Activated CD8-positive, alpha-beta memory T cell treated with anti-CD3 and anti-CD28 coated beads, Interleukin-2, amount 50 U/mL, for 24 hours (primary cell): Measurements from ENCODE around the gene RXFP2.

Experiments
- DNase-seq: peaks from one replicate; pipeline ENCODE4 v3.0.0-alpha.2; 2020; ENCODE audit errors: extremely low read depth

The RXFP2 gene

DNA sequence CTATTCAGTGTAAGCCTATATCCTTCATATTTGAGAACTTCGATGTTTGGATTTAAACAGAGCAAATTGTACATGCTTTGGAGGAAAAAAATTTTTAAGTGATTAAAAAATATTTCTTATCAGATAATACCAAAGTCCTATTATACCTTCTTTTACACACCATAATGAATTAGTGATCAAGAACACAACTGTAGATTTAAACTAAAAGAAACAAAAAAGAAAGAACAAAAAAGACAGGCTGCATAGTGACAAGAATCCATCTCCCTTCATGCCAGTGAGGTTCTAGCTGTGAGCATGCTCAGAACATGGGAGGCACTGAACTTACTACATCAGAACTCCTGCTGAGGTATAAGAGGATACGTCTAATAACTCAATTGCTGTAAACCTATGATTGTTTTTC, at the start of gene RXFP2:
Gene RXFP2 (plus strand): TSS at position 301 of the 400 bp plus-strand sequence. CDS start 87 bp downstream, at position 388.
- no peak for DNase-seq

GRCh38 chr13:31697290-31697689, 42.0 kb upstream of the RXFP2 start:
- DNase-seq: no peak

DNA sequence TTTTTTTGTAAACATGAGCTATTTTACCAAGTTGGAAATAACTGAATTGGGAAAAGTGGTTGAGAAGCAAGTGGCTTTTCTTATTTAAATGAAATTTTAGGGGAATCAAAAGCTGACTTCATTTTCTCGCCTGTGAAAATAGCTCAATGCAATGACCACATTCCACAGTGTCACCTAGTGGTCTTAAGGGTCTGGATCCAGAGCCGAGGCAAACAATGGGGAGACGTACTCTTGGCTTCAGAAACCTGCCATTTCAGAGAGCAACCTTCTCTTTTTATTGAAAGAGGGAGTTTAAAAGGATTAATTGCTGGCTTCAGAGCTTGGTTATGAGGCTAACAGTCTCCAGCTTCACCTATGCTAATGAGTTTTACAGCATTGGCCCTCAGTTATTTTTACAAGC, 39.7 kb upstream of the RXFP2 start:
- no peak for DNase-seq

DNA sequence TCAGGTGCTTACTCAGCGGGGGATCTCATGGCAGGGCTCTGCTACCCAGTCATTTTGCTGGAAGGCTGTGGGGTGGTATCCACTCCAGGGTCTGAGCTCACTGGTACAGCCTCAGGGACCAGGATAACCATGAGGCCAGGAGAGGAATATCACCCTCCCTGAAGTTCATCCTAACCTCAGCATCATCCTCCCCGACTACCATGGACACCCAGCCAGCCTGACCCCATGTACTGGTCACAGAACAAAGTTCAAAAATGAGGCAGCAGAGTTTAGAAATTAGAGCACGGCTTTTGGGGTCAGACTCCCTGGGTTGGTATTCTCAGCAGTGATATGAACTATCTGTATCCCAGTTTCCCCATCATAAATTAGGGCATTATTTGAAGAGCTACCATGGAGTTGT, 35.5 kb upstream of the RXFP2 start:
- no peak for DNase-seq

DNA sequence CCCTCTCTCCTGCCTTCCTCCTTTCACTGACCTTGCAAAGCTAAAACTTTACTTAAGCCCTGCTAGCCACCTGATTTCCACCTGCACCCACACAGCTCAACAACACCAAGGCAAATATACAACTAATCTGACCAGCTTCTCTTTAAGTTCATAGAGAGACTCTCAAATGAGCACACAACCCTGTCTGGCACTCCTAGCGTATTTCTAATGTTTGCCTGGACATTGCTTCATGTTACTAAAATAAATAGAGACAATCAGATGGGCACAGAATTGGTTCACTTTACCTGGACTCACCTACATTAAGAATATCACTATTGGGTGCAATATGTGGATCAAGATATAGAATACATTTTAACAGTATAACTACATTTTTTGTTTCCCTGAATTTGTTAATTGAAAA, 33.2 kb upstream of the RXFP2 start:
- DNase-seq: no peak

- no peak for DNase-seq
Observed at GRCh38 chr13:31717583-31717982, 21.7 kb upstream of the RXFP2 start.

- no peak for DNase-seq
Observed at GRCh38 chr13:31719214-31719613, 20.1 kb upstream of the RXFP2 start.

DNA sequence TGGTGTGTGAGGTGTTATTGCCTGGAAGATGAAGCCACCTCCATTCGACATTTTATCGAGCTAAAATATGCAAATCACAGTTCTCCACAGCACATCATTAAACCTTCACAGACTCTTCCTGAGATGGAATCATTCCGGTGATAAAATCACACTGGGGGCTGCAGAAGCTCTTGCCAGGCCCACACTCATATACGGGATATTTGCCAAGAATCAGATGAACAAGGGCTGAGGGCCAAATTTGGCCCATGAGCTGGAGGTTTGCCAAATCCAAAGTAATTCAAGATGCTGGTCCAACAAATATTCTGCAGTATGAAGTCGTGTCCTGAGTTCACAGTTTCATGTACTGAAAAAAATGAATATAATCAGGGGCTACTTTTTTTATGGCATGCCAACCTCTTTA, 16.7 kb upstream of the RXFP2 start:
- DNase-seq: no peak

GRCh38 chr13:31725841-31726240, 13.5 kb upstream of the RXFP2 start:
- no peak for DNase-seq

DNA sequence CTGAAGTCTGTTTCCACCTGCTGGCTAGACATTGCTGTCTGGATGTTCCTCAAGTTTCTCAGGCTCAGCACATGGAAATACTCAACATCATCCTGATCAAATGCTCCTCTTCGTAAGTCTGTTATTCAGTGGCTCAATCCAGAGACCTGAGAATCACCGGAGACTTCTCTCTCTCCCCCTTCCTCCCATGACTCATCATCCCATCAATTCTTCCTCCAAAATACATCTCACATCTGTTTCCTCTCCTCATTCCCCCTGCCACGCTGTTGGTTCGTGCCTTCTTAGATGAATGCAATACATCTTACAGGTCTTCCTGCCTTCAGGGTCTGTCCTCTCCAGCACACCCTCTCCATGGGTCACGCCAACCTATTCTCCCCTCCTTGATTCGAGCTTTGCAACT, 7.4 kb upstream of the RXFP2 start:
- DNase-seq: no peak

- DNase-seq: no peak
Observed at GRCh38 chr13:31733066-31733465, 6.3 kb upstream of the RXFP2 start.

DNA sequence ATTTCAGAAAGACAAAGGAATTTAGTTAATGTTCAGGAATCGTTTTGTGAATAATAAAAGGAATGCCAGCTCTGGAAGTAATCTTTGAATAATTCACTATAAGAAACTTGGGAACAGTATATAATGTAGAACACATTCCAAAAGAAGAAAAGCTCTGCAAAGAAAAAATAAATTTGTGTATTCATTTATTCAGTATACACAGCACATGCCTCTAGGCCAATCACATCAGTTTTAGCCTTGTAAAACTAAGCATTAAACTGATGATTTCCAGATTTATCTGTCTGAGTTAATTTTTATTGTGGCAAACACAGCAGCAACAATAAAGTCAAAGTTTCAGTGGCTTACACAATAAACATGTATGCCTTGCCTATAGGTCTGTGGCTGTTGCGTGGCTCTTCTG, 5.7 kb upstream of the RXFP2 start:
- no peak for DNase-seq

GRCh38 chr13:31742097-31742734, 2.9 kb downstream of the RXFP2 start:
- DNase-seq: peak; percentile 31

GRCh38 chr13:31747291-31747690, 8.0 kb downstream of the RXFP2 start:
- DNase-seq: no peak

DNA sequence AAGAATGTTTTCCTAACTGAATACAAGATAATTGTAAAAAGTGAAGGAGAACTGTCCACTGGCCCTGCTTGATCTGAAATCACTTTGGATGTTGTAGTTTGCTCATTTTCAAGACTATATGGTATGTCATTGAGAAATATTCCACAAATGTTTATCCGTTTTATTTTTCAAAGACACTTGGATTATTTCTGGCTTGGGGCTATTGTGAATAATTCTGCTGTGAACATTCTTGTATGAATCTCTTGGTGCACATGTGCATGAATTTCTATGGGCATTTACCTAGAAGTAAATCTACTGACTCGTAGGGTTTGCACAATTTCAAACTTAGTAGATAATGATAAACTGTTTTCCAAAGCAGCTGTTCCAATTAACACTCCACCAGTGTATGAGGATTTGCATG, 8.6 kb downstream of the RXFP2 start:
- no peak for DNase-seq

GRCh38 chr13:31749929-31750328, 10.6 kb downstream of the RXFP2 start:
- no peak for DNase-seq

- no peak for DNase-seq
Observed at GRCh38 chr13:31755211-31755610, 15.9 kb downstream of the RXFP2 start.

DNA sequence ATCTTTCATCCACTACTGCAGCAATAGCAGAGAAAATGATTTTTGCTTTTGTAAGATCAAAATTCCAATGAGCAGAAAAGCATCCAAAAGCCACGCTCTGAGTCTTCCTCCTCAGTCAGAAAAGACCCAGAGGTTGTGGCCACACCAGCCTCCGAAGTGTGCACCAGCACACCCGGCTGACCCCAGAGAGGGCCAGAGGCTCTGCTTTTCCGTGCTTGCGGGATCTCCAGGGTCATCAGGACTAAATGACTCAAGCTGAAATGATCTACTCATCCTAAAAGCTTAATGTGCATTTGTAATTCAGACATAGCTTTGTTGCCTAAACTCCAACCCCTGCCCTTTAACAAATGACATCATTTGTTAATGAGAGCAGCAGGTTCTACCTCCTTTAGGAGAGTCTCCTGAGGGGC, 16.5 kb downstream of the RXFP2 start:
- DNase-seq: no peak

DNA sequence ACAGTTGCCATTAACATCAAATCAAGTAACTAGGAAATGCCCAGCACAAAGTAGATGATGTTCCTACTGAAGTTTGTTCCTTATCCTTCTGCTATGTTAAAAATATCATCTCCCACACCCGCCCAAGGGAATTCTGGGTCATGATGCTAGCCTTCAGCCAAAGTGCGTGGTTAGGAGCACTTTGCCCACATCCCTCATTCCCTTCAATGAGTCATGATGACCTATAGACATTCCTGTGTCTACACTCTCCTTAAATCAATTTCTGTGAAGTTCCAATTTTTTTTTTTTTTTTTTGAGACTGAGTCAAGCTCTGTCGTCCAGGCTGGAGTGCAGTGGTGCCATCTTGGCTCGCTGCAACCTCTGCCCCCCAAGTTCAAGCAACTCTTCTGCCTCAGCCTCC, 17.0 kb downstream of the RXFP2 start:
- no peak for DNase-seq

DNA sequence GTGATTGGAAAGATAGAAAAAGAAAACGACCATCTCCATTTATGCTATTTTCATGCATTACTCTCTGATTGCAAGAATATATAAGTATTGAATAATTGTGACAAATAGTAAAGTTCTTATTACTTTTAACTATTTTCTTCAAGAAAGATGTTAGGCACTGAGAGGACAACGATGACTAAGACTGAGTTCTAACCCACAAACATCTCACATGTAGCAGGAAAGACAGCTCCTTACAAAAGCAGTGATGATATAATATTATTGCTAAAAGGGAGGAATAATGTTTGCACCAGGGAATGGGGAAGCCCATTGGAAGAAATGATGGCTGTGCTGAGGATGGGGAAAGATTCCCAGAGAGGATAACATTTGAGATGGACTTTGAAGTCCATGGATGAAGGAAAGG, 22.6 kb downstream of the RXFP2 start:
- no peak for DNase-seq

DNA sequence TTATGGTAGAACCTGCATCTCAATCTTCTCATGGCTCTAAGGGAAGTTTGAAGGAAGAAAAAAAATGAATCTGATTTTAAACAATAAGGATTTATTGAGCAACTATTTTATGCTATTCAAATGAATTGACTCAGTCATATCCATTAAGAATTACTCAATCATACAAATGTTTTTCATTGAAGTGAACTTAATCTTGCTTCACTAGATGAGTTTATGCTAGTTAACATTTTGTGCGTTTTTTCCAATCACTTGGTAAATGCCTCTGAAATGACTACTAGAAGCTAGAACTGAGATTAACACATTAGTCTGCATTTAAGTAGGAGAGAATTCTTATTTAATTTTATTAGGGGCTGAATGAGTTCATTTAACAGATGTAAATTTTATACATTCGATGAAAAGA, 25.2 kb downstream of the RXFP2 start:
- DNase-seq: no peak

DNA sequence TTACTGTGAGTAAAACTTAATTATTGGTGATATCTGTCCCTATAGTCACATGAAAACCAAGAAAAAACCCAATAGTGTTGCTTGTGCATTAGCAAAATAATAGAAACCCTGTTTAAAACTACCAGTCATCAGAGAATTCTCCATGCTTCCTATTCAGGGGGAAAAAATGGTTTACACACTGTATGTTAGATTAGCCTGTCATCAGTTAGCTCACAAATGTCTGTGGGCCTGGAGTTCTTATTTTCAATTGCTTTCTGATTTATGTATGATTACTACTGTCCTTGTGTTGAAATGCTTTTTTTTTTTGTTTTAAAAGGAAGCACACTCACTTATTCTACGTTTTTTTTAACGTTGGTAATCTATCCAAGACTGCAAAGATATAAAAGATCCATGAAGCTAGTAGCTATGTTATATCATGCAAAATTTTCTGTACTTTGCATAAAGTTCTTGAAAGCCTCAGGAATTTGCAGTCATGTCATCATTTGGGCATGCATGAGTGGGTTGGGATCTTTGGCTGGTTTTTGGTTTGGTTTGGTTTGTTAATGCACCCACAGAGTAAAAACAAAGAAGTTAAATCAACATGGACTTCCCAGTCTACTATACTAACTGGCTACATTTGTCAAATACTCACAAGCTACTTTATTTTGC, 25.9 kb downstream of the RXFP2 start:
- DNase-seq: no peak

DNA sequence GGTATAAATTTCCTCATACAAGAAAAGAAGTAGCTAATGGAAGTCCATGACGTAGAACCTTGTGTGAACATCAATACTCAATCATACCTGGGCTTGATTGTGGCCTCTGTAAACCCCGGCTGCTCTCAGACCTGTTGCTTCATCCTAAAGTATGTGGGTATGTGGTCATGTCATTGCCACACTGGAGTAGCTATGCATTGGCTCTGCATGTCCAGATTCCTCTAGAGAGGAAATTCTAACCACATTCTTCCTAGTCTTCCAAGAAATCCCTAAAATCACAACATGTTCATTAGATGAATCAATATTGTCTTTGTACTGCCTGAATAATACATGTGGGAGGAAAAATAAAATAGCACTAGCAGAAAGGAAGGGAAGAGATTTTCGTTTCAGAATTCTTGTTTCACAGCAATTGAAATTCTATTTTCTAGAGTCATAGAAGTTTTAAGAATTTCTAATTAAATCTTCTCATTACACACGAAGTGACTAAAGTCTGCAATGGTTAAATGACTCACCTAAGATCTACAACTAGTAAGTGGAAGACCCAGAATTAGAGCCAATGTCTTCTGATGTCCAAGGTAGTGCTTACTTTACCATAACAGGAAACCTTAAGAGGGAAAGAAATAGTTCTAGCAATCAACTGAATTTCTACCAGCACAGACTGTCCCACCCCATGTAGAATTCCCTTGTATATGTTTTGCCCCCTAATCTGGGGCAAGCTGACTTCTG, 28.0 kb downstream of the RXFP2 start:
- DNase-seq: no peak
